Measurements from ENCODE around the gene RANBP9. TPM values are rescaled to one million over a fixed set of nuclear protein-coding genes. Genes with fewer than 3 reads are reported as not detected.

Gene RANBP9
- total and polyA plus RNA-seq, 9 of the 15 experiments (the other 6 are each of a cell fraction or from before 2014, with no cell fraction given), result 27.5 to 130 (median 61.5) TPM

DNA sequence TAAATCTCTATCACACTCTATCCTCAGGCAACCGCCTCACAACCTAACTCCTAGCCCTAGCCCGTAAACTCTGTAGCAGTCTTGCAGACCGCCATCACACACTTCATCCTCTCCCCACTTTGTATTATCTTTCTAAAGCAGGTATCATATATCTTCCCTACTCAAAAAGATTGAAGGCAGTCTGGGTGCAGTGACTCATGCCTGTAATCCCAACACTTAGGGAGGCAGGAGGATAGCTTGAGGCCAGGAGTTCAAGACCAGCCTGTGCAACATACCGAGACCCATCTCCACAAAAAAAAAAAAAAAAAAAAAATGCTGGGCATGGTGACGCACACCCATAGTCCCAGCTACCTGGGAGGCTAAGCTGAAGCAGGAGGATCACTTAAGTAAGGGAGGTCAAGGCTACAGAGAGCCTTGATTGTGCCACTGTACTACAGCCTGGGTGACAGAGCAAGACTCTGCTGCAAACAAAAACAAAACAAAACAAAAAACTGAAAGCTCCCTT, 22.9 kb downstream of the RANBP9 start (continued):
- TF ChIP-seq, protein P1, sequence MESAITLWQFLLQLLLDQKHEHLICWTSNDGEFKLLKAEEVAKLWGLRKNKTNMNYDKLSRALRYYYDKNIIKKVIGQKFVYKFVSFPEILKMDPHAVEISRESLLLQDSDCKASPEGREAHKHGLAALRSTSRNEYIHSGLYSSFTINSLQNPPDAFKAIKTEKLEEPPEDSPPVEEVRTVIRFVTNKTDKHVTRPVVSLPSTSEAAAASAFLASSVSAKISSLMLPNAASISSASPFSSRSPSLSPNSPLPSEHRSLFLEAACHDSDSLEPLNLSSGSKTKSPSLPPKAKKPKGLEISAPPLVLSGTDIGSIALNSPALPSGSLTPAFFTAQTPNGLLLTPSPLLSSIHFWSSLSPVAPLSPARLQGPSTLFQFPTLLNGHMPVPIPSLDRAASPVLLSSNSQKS (CRISPR knock-in tag; IDR thresholded peaks at IDR 0.05), result no peak
- peak; percentile 95 for TF ChIP-seq ARID1B (IDR thresholded peaks at IDR 0.05)
- TF ChIP-seq NCOA2 (IDR thresholded peaks at IDR 0.05; ENCODE audit: partially characterized antibody in 2 of 2), result no peak
- peak; percentile 97 for TF ChIP-seq DPF2 (IDR thresholded peaks at IDR 0.05)
- TF ChIP-seq, protein P2, sequence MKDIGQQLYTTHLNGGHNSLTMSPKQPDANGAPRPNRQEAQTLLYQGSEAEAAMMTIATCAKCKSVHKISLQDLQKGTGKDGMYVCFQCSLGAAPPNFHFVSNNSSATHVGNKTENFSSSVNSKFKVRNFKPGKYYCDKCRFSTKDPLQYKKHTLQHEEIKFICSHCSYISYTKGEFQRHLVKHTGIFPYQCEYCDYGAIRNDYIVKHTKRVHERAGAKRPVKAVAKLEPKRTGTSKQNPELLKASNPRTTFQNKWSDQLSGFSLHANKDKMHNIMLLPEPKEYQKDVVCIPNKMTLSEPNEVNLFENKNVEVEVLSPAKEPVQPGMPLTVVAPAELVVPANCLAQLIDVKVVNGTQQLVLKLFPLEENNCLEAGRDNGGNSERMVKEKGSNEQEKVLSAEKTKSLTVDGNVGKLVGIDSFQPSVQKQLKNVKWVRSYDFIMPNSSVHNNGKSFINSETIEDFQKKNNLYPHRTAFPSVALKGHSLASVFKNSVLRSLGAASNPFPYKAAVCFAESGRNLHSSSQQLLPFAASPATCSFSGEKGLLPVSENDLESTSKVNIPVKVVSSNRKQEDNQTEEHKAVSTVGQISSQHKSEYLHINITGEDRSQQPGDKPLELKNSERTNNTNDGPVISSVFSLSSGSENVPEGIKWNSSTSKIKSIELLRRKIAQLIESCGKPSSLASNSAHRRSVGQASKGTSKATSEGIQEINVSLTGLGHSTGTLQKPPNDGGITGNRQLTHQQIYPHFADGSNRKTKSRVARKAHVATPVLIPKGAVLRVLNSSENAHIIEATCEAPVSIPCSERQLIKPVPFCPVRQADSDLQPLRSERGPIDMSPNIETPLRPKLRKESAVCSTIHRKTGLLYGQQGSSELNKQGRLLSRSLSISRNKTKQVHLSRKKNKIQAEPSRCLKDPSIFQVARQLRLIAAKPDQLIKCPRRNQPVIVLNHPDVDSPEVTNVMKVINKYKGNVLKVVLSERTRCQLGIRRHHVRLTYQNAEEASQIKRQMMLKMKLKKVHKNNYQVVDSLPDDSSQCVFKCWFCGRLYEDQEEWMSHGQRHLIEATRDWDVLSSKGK (CRISPR knock-in tag; IDR thresholded peaks at IDR 0.05), result no peak
- peak; percentile 74 for TF ChIP-seq ZEB2 (IDR thresholded peaks at IDR 0.05)
- TF ChIP-seq FOXJ3 (CRISPR knock-in tag; IDR thresholded peaks at IDR 0.05), result no peak
- TF ChIP-seq, protein P3, sequence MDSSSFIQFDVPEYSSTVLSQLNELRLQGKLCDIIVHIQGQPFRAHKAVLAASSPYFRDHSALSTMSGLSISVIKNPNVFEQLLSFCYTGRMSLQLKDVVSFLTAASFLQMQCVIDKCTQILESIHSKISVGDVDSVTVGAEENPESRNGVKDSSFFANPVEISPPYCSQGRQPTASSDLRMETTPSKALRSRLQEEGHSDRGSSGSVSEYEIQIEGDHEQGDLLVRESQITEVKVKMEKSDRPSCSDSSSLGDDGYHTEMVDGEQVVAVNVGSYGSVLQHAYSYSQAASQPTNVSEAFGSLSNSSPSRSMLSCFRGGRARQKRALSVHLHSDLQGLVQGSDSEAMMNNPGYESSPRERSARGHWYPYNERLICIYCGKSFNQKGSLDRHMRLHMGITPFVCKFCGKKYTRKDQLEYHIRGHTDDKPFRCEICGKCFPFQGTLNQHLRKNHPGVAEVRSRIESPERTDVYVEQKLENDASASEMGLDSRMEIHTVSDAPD (CRISPR knock-in tag; IDR thresholded peaks at IDR 0.05), result no peak
- 0 out of 2 replicates have a peak, but pooled peaks have one; percentile 9 for TF ChIP-seq NFRKB (IDR thresholded peaks at IDR 0.05; ENCODE audit: low read depth)
- TF ChIP-seq SMARCA4 (IDR thresholded peaks at IDR 0.05), result peak; percentile 96
- no peak for TF ChIP-seq YBX1 (IDR thresholded peaks at IDR 0.05)
- TF ChIP-seq SOX6 (IDR thresholded peaks at IDR 0.05), result peak; percentile 62
- no peak for TF ChIP-seq FOXA3 (CRISPR knock-in tag; conservative IDR thresholded peaks at IDR 0.05 in 1 of 2, IDR thresholded peaks at IDR 0.05 in 1 of 2)
- no peak for TF ChIP-seq SRSF7 (optimal IDR thresholded peaks at IDR 0.05; ENCODE audit: low read depth, low read length)
- no peak for TF ChIP-seq RBM34 (IDR thresholded peaks at IDR 0.05; ENCODE audit: borderline replicate concordance, insufficient read depth, low read length)
- 0 out of 4 replicates have a peak, but pooled peaks of 1 of the 2 experiments have one; percentile 27 for TF ChIP-seq TEAD1 (CRISPR knock-in tag; IDR thresholded peaks at IDR 0.05)
- no peak for TF ChIP-seq SAP30 (IDR thresholded peaks at IDR 0.05; ENCODE audit: borderline replicate concordance, insufficient read depth, low read depth, low read length, poor library complexity, severe bottlenecking)
- no peak for TF ChIP-seq U2AF1 (optimal IDR thresholded peaks at IDR 0.05; ENCODE audit: low read depth, low read length)
- TF ChIP-seq GTF2B (IDR thresholded peaks at IDR 0.05; ENCODE audit: extremely low read depth, insufficient read length), result no peak
- TF ChIP-seq THRAP3 (IDR thresholded peaks at IDR 0.05; ENCODE audit: borderline replicate concordance), result no peak
- 0 out of 2 replicates have a peak, but pooled peaks have one; percentile 63 for TF ChIP-seq NBN (IDR thresholded peaks at IDR 0.05; ENCODE audit: low read depth)
- TF ChIP-seq CHD2 (IDR thresholded peaks at IDR 0.05; ENCODE audit: low read depth, low read length), result no peak
- peak; percentile 56; the same call in 1 of the 2 replicates for TF ChIP-seq STAT5A (IDR thresholded peaks at IDR 0.05; ENCODE audit: borderline replicate concordance, low read length)
- no peak for TF ChIP-seq PHB (CRISPR knock-in tag; IDR thresholded peaks at IDR 0.05)
- no peak for TF ChIP-seq TARDBP (IDR thresholded peaks at IDR 0.05)

Measured in K562 (cell line).